NCI-H345 treated with DMSO at 0.1 percent for 48 hours (cell line): ENCODE data around the gene FERMT1.
"Not testable (repeated sequence)": the region's sequence is repeated elsewhere in the genome, so short reads cannot be mapped to it uniquely, and the experiment has no call there.

Experiments used
- DNase-seq: peaks from one replicate; lab custom pipeline; 2025; ENCODE audit not compliant: unreplicated experiment; lab: John Stamatoyannopoulos, UW

Gene FERMT1

DNA sequence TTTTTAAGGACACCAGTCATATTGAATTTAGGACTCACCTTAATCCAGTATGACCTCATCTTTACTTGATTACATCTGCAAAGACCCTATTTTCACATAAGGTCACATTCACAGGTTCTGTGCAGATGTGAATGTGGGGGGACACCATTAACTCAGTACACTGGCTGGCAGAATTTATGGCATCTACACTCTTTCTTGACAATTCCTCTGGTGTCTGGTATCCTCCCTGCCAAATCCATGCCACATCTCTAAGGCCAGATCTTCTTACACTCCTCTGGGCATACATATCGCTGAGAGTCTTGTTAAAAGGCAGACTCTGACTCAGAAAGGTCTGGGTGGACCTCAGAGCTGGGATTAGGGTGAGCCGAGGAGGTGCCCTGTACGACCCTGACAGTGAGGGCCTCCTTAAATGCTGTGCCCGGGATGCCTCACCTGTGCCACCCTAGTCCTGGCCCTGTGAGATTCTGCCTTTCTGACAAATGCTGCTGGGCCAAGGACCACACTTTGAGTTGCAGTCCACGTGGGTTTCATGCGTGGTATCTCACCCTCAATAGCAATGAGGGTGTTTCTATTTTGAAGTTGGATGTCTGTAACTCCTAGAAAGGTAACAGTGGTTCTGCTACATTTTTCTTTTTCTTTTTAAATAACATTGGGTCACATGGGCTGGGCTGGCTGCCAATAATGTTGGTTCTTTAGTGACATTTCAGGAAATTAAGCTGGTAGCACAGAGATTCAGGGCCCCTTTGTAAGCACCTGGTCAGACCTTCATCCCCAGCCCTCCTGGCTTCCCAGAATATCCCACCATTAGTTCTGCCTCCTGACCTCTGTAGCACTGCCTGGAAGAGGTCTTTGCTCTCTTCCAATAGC lies 51.8 kb downstream of the FERMT1 start:
- no peak for DNase-seq

DNA sequence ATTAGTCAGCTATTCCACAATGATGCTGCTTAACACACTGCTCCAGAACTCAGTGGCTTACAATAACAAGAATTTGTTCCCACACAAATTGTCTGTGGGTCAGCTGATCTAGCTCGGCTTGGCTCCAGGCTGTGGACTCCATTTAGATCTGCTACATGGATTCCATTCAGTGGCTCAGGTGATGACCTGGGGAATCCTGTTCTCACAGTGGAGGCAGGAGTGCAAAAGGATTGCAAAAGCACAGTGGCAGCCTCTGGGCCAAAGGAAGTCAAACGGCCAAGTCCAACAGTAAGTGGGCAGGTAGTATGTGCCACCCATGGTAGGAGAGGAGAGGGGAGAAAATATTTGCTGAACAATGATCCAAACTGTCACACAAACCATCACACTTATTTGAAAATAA lies 53.2 kb downstream of the FERMT1 start:
- DNase-seq = no peak

DNA sequence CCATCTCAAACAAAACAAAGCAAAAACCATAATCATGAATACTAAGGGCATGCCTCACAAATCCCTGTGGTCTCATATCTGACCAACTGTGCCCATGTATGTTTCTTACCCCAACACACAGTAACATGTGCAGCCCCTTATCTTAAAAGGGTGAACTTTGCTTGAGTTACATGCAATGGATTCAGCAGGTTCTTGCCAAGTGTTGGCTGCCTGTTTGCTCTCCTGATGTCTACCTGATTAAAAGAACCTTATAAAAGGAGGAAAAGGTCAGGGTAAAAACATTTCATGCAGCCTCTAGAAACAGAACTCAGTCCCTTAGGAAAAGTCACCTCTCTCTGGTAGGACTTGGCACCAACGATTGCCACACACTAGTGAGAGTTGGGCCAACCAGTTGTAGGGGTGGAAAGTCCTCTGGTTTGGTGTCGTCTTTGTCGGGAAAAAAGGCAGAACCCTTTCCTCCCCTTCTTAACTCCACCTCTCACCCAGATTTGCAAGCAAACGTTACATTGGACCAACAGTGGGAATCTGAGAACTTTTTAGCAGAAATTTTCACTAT lies 55.0 kb downstream of the FERMT1 start:
- DNase-seq = no peak

DNA sequence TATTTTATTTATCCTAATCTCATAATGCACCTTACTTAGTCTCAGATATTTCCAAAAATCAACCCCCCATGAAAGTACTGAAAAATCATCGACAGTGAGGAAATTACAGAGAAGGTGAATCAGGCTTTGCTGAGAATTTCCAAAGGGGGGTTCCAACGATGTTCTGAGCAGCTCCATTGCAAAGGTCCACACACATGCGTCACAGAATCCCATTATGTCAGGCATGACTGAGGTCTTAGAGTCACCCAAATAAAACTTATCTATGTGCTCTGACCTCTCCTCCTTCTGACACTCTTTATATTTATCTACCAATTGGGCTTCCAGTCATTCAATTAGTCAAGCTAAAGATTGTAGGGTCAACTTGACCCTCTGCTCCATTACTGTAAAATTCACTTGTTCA lies 56.2 kb downstream of the FERMT1 start:
- DNase-seq = no peak

DNA sequence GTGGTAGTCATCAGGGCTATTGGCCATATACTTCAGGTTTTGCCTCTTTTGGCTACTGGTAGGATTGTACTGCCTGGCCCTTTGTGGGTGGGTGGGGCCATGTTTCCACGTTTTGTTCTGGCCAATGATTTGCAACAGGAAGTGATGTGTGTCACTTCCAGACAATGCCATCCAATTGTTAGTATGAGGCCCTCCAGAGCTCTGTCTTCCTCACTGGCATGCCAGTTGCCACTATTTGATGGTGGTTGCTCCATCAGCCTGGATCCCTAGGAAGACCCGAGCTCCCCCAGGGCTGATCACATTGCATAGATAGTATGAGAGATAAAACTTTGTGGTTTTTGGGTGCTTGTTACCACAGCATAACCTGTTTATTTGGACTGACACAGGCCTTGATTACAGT lies 61.3 kb downstream of the FERMT1 start:
- no peak for DNase-seq

DNA sequence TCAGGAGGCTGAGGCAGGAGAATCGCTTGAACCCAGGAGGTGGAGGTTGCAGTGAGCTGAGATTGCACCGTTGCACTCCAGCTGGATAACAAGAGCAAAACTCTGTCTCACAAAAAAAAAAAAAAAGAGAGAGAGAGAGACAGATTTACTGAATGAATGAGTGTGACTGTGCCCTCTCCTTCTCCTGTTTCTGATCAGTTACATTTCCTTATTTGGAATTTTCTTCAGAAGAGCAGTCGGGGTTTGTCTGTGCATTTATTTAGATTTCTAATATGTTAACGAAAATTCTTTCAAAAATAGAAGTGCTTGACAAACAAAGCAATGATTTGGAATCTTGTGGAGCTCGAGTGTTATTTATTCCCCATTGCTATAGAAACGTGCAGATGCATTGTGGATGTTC lies 62.6 kb downstream of the FERMT1 start:
- DNase-seq = no peak

DNA sequence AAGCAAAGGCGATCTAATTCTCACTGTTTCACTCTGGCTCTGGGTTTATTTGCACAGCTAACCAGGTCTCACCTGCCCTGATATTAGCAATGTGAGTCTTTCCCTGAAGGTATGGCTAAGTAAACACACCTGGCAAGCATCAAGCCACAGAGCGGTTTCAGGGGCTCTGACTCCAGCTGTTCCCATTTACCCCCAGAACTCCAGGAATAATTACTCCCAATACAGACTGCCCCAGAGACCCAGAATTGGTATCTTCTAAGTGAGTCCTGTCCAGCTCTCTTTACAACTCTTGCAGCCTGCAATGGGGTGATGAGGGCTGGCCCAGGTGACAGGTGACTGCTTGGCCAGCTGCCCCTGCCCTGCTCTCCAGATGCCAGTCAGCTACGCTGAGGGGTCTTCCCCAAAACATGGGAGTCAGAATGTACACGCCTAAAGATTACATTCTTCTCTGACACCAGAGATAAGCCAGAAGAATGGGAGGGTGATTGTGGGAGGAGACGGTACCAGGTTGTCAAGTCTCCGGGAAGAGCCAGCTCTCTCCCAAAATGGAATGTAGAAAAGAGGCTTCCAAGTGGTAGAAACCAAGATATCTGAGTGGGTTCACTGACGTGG lies 64.0 kb downstream of the FERMT1 start:
- peak; percentile 73 for DNase-seq

DNA sequence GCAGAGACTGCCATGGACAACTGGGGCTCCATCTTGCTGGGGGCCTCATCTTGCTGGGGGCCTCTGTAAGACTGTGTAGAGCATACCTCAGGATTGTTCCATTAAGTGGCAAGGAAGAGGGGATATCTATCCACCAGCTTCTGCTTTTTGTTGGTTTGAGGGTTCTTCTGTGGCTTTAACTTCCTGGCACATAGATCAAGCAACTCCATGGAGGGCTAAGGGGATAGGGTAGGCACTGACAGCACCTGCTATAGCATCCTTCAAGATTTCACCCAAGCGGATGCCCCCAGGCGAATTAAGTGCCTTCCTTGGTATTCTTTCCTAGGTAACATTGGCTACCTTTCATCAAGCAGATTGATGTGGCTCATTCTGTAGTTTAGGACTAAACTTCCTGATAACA lies 65.1 kb downstream of the FERMT1 start:
- no peak for DNase-seq

DNA sequence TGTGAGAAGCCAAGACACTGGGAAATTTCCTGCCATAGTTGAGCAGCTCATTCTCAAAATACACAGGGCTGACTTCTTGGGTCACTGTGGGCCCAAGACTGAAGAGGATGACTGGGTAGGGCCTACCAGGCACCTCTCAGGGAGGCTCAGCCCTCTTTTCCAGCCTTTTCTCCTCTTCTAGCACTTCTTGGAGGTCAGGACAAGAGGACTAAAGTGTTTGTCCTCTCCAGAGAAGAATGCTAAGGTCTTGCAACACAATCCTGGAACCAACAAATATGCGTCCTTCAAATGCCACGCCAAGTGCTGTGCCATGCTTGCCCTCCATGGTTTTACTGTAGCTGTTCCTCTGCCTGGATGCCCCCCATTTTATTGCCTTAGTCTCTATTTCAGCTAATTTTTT lies 65.7 kb downstream of the FERMT1 start:
- DNase-seq = no peak

DNA sequence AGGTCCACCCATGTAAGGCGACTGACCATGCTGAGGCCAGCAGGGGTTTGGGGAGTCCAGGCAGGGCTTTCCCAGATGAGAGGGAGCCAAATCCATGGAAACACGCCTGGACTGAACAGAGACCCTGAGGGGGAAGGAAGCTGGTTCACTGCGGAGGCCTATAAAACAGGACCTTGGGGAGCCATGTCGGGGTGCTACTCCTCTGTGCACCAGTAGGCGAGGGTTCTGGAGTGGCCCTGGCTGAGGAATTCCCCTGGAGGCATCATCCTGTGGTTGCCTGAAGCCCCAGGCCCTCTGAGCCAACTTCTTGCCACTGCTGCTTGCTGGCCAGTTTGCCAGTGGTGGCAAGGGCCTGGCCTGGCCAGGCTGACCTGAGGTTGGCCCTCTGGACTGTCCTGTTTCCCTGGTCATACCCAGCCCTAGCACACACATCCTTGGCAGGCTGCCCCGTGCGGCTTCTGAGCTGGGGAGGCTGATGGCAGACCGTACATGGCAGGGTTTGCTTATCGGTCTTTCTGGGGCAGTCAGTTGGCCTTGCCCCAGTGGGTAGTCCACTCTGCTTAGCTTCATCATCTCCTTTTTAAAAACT lies 66.8 kb downstream of the FERMT1 start:
- DNase-seq = no peak

DNA sequence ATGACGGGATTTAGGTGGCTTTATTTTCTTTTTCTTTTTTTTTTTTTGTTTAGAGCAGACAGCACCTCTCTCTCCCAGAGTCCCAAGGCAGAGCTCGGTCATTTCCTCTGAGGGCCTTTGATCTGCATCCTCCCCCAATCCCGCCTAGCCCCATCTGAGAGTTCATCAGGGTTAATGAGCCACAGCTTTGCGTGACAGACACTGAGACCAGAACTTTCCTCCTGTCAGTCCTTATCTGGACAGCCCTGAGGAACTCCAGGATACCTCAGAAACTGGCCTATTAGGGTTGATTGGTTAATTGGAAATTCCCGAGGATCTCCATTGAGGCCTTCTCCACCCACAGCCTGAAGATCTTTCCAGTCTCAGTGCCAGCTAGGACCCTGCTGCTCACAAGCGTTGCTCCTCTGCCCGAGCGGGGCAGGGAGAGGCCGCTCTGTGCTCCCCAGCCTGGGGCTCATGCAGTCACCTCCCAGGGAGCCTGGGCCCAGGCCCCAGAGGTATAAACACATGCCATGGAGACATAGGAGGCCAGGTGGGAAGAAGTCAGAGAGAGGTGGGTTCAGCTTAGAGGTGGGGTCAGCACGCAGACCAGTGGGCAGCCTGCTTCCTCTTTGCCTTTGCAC lies 67.6 kb downstream of the FERMT1 start:
- DNase-seq = no peak

DNA sequence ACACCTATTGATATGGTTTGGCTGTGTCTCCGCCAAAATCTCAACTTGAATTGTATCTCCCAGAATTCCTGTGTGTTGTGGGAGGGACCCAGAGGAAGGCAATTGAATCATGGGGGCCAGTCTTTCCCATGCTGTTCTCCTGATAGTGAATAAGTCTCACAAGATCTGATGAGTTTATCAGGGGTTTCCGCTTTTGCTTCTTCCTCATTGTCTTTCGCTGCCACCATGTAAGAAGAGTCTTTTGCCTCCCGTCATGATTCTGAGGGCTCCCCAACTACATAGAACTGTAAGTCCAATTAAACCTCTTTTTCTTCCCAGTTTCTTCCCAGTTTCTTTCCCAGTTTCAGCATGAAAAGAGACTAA lies 68.2 kb downstream of the FERMT1 start:
- not testable (repeated sequence) for DNase-seq

DNA sequence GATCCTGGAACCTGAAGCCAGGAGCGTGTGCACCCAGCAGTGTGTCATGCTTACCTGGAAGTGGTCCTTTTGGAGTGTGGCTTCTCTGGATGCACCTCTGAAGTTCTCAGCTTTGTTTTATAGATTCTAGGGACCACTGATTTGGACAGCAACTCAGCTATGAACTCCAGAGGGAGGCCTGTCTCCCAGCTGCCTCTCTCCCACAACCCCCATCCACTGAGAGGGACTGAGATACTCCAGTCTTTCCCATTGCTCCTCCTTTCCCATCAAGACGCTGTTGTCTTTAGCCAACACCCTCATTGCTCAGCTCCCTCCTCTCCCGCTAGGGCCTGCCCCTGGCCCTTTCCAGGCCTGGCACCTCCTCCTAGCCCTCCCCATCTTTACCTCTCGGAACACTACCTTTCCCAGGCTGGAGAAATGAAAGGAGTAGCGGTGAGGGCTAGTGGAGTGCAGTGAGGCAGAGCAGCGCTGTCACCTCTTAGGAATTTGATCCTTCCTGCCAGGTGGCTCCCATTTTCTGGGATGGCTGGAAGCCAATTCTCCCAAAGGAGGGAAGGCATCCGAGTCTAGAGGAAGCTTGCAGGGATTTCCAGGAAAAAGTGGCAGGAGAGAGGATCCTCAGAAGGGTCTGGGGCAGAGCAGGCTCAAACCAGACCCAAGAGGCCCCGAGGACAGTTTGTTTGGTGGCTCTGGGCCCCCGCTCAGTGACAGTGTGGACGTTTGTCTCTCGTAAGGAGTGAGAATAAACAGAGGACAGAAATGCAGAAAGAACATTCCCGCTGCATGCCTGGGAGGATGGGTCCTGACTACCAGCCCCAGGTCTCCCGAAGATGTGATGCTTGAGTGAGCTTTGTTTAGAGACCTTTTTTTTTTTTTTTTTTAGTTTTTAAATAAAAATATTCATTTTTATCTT lies 68.8 kb downstream of the FERMT1 start, which contains the start of gene LRRN4:
LRRN4 (minus strand) TSS at position 285 of the 913 bp plus-strand sequence. CDS start 1,261 bp downstream, outside the sequence.
- DNase-seq = peak; percentile 72

DNA sequence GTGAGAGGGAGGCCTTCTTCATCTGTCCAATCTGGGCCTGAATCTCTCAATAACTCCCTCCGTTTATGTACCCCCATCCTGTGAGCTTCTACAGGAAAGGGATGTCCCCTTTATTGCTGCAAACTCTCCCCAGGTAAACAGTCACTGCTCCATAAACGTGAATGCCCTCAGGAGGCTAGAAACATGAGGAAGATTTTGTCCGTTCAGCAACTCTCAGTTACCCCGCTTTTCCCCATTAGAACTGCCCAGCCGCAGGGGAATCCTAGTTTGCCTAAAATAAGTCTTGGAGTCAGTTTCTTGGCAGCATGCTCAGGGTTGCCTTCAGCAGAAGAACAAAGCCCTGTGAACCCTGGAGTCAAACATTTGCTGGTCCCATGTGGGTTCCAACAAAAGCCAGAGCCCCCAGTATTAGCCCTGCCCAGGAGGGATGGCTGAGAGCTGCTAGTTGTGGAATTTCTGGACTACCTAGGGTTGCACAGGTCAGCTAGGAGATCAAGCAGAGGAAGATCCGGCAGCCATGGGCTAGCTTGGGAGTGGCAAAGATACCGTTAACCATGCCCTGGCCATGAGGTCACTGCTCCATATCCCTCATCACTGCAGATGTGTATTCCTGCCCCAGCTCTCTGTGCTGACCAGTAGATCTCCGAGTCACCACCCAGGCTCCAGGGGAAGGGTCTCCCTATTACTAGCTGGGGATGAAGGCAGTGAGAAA lies 69.6 kb downstream of the FERMT1 start:
- DNase-seq = no peak

DNA sequence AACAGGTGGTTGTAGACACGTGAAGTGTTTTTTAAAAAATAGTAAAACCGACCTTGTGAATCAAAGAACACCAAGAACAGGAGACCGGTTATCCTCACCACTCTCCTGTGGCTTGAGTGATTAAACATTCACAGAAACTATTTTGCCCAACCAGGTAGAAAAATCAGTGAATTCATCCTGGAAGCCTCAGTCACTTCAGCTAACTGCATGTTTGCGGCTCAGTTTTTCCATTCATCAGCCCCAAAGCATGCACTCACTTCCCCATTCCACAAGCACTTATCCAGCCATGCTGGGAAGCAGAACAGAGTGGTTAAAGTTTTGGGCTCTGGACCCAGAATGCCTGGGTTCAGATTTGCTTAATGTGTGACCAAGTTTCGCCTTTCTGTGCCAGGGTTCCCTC lies 71.3 kb downstream of the FERMT1 start:
- DNase-seq = no peak

DNA sequence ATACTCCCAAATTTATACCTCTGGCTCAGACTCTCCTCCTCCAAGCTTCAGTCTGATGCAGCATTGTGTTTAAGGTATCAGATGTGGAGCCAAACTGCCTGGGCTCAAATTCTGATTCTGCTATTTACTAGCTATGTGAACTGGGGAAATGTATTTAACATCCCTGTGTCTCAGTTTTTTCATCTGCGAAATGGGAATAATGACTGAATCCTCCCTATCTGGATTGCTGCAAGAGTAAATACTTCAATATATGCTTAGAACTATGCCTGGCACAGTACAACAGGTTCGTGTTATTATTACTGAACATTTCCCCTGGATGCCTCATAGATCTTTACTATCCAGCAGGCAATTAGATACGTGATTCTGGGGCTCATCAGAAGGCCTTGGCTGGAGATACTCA lies 74.4 kb downstream of the FERMT1 start:
- DNase-seq = no peak

DNA sequence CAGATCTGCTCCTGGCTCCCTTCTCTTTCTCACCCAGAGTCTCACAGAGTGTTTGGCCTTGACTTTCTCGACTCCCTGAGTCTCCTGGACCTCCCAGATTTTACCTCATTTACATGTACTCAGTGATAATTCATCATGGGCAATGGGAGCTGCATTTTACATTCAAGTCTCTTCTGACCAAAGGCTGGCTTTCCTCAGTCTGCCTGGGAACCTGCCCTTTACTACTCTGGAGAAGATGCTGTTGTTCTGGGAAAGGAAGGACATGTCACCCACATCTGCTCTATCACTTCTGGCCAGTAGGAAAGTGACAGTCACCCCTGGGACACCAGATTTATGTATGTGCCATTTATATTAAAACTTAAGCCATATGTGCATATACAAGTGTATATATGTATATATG lies 76.4 kb downstream of the FERMT1 start:
- no peak for DNase-seq

DNA sequence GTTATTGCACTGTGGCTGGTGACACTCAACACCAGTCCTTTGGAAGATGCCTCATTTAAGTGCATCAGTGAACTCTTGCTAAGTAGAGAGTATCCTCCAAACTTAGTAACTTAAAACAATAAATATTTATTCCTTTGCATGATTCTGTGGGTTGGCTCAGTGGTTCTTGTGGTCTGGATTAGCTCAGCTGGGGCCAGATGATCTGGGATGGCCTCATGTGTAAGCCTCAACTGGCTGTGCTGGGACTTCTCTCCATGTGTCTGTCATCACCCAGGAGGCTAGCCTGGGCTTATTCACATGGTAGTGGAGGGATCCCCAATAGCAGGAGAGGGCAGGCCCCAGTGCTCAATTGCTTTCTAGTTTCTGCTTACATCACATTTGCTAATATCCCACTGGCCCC lies 77.3 kb downstream of the FERMT1 start:
- DNase-seq = no peak

DNA sequence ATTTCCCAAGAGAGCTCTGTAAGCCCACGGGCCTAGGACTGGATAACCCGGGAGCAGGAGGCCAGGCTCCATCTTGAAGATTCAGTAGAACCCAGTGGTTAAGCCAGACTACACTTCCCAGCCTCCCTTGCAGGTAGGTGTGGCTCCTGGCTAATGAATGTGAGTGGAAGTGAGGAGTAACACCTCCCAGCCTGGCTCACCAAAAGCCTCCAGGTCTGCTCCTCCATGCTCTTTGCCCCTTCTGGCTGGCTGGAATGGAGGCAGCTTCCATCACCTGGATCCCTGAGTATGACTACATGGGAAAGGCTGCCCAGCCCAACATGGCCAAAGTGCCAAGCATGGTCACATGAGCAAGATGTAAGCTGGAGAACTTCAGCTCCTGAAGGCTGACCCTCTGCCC lies 78.7 kb downstream of the FERMT1 start:
- no peak for DNase-seq

DNA sequence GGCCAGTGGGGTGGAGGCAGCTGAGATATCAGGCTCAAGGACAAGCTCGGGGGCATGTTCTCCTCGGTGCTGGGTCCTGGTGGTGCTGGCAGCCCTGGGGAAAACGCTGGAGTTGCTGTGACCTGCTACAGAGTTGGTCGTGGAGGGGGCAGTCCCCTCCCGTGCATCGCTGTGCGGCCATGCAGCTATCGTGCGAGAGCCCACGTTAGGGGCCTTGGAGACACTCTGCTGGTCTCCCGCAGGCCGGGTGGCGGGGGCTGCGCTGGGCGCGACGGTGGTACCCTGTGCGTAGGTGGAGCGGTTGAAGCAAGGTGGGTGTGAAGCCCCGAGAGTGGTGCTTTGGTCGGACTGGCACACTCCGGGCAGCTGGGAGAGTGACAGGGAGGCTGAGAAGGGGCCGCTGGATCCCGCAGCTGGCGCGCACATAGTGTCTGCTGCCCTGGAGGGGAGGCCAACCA lies 81.0 kb downstream of the FERMT1 start:
- DNase-seq = no peak
